Epithelial cell of proximal tubule (primary cell): ENCODE results near the gene FAM171A1. TPM values are rescaled to one million over a fixed set of nuclear protein-coding genes. Genes with fewer than 3 reads are reported as not detected.

ENCODE experiments used
- DNase-seq: peaks from one replicate; pipeline ENCODE4 v3.0.0-alpha.2; 2011; ENCODE audit warnings: low read depth
- H3K4me3 ChIP-seq: 2 replicates; pipeline ENCODE4 v1.5.1; 2011; ENCODE audit warnings: low read depth, mild to moderate bottlenecking, low read length
- total RNA-seq: library from RNA; depleted of rRNA; stranded (reverse); fragments of >200 nt; gene quantifications from 2 replicates; pipeline ENCODE4 v1.2.3, GENCODE V29; 2015
- TF ChIP-seq, protein P1 (sequence below): conservative IDR thresholded peaks from 2 replicates; pipeline ENCODE4 v1.5.1; 2012; ENCODE audit warnings: low read depth, mild to moderate bottlenecking, low read length

FAM171A1 gene
- total RNA-seq, 1 donor from 2014 or later, result 20.2 TPM

DNA sequence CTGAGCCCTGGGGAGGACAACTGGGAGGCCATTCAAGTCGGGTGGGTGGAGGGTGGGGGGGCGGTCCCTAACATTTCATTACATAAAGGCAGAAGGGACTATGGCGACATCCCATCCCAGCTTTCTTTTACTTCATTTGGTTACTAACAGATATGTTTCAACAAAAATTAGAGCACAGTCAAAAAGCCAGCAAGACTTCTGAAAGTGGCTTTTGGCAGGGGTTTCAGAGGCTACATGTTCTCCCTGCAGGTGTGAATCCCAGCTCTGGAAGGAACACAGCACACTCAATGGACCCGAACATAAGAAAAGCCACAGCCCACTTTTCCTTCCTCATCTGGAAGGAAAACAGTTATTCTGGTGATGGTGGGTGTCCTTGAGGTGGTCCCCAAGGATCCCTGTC, 7.1 kb downstream of the FAM171A1 start:
- no peak overlapping the region for H3K4me3 ChIP-seq
- DNase-seq, result no peak
- TF ChIP-seq, protein P1, sequence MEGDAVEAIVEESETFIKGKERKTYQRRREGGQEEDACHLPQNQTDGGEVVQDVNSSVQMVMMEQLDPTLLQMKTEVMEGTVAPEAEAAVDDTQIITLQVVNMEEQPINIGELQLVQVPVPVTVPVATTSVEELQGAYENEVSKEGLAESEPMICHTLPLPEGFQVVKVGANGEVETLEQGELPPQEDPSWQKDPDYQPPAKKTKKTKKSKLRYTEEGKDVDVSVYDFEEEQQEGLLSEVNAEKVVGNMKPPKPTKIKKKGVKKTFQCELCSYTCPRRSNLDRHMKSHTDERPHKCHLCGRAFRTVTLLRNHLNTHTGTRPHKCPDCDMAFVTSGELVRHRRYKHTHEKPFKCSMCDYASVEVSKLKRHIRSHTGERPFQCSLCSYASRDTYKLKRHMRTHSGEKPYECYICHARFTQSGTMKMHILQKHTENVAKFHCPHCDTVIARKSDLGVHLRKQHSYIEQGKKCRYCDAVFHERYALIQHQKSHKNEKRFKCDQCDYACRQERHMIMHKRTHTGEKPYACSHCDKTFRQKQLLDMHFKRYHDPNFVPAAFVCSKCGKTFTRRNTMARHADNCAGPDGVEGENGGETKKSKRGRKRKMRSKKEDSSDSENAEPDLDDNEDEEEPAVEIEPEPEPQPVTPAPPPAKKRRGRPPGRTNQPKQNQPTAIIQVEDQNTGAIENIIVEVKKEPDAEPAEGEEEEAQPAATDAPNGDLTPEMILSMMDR, result no peak

DNA sequence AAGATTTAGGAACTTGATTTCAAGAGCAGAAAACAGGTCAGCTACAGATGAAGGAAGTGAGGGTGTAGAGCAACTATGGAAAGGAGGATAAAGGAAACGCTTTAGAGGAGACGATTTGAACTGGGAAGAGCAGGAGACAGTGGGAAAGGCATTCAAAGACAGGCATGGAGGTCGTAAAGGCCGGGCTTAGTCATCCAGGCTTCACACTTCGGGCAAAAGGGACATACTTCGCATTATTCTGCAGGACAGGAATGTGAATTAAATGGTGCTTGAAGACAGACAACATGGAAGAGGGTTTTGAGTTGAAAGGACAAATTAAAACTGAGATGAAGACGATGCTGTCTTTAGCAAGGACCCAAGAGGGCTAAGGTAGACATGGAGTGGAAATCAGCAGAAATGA, 8.1 kb downstream of the FAM171A1 start:
- TF ChIP-seq, protein P1, result no peak
- DNase-seq, result peak; percentile 55
- H3K4me3 ChIP-seq, result no peak overlapping the region

DNA sequence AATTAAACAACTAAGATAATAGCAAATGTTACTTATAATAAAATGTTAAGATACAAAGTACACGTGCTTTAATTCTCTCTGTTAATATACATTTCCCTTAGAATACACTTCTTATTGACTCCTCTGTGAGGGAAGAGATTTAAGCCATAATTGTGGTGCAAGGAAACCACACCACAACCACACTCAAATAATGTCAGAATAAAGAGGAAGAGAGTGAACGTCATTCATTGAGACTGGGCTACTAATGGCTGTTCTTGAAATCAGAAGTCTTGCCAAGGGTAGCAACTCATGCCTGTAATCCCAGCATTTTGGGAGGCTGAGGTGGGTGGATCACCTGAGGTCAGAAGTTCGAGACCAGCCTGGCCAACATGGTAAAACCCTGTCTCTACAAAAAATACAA, 10.0 kb downstream of the FAM171A1 start:
- TF ChIP-seq, protein P1, result no peak
- H3K4me3 ChIP-seq, result no peak overlapping the region
- DNase-seq, result no peak

DNA sequence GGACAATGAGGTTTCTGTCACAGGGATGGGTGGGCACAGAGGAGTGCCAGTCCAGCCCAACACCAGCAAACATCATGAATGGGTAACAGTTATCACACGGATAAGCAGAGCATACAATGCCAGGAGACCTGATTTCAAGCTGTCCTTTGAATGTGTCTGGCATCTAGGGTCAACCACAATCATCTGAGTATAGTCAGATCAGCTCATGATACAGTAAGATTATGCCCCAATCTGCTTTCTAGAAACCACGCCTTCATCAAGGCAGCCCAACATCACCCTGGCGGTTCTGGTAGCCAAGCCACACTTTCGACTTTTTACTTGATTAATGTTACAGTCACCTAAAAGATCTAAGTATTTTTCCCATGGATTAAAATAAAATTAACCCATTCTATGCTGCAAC, 10.5 kb downstream of the FAM171A1 start:
- DNase-seq, result no peak
- no peak overlapping the region for H3K4me3 ChIP-seq
- TF ChIP-seq, protein P1, result no peak

DNA sequence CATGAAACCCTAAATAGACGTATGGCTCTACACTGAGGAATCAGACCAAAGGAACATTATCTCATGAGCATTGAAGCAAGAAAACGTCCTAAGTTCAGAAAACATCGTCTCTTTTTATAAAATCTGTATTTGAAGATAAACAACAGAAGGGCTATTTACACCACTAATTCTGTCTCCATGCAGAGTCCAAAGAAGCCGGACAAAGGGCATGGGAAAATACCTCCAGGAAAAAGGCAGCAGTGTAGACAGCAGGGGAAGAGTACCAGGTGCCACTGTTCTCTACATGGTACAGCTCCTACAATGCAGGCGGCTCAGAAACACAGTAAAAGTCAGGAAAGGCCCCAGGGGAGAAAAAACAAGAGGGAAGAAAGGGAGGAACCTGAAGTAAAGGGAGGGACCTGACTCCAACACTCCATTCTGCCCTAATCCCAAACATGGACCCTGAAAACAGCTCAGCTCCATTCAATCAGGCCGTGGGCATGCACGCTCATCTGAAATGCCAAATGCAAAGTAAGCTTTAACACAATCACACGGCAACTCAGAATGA, 17.5 kb downstream of the FAM171A1 start:
- no peak for DNase-seq
- TF ChIP-seq, protein P1, result no peak

DNA sequence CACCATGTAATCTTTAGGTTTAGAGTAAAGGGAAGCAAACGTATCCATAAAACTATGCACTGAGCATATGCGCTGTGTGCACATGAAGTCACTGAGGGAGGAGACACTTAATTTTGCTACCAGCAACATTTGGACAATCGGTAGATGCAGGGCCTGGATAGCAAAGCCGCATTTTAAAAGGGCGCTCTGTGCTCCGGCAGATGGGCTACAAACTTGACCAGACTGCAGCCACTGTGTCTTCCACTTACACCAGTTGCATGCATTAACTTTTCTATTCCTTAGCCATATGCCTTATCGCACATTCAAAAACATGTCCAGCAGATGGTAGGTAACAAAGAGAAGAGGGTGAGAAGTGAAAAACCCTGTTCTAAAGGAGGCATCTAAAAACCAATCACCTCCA, 18.3 kb downstream of the FAM171A1 start:
- DNase-seq, result no peak
- TF ChIP-seq, protein P1, result no peak
- no peak overlapping the region for H3K4me3 ChIP-seq

More for the DNA sequence above, 17.5 kb downstream of the FAM171A1 start:
- H3K4me3 ChIP-seq, result no peak overlapping the region

DNA sequence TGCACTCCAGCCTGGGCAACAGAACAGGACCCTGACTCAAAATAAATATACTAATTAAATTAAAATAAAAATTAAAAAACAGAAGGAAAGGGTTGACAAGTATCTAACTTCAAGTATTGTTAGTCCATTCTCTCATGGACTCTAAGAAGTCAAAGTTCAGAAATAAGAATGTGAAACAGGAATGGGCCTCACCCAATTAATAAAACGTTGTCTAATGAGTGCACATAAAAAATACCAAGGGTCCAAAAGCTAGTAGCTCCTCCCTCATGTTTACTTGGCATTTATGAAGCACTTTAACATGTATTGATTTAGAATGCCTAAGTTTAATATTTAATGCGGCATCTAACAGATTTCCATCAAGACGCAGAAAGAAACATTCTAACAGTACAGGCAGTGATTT, 18.9 kb downstream of the FAM171A1 start:
- TF ChIP-seq, protein P1, result no peak
- H3K4me3 ChIP-seq, result no peak overlapping the region
- DNase-seq, result no peak
